Left lung (tissue), 10 donors: Measurements from ENCODE around the gene ZNF487. TPM values are rescaled to one million over a fixed set of nuclear protein-coding genes. Genes with fewer than 3 reads are reported as not detected.
"Not testable (repeated sequence)": the region's sequence is repeated elsewhere in the genome, so short reads cannot be mapped to it uniquely, and the experiment has no call there.

Experiments used
- ATAC-seq: fragments of 200-7000 bp; cut with Tn5 transposase; one replicate; pipeline ENCODE4 v1.9.1; 2020; ENCODE audit warnings: moderate library complexity
- DNase-seq, 4 donors: peaks; one replicate each; pipeline ENCODE4 v3.0.0-alpha.2; 2013 to 2020
- H3K27ac ChIP-seq, 2 donors: fragments of 200-600 bp; sonication (generic) in 1 of 2; one replicate each; pipeline versions ENCODE4 v1.5.0 to v1.8.0; 2020 to 2021
- H3K27me3 ChIP-seq, 2 donors: fragments of 200-600 bp; sonication (generic) in 1 of 2; one replicate each; pipeline versions ENCODE4 v1.5.0 to v1.8.0; 2020 to 2021
- H3K36me3 ChIP-seq, 2 donors: fragments of 200-600 bp; sonication (generic) in 1 of 2; one replicate each; pipeline versions ENCODE4 v1.5.0 to v1.8.0; 2020 to 2021
- H3K4me1 ChIP-seq, 2 donors: fragments of 200-600 bp; one replicate each; pipeline ENCODE4 v1.8.0; 2021
- H3K4me3 ChIP-seq, 2 donors: fragments of 200-600 bp; sonication (generic) in 1 of 2; one replicate each; pipeline versions ENCODE4 v1.5.0 to v1.8.0; 2020 to 2021; ENCODE audit warnings: mild to moderate bottlenecking in 1 of 2
- H3K9me3 ChIP-seq, 2 donors: fragments of 200-600 bp; sonication (generic) in 1 of 2; one replicate each; pipeline versions ENCODE4 v1.5.0 to v1.8.0; 2020 to 2021
- CTCF ChIP-seq, 2 donors: fragments of 200-600 bp; sonication (generic) in 1 of 2; IDR thresholded peaks; one replicate each; pipeline versions ENCODE4 v1.5.0 to v1.8.0; 2021; ENCODE audit warnings: antibody characterized with exemption in 2 of 2
- intact Hi-C, 2 donors: fragments of 100-400 bp; cut with DNase I; formaldehyde crosslinking; loops; one replicate each; pipeline versions ENCODE4 v1.11.2 to v1.14.2; 2022
- polyA plus RNA-seq, 6 donors: library from polyadenylated mRNA; unstranded; fragments of 120-200 nt; gene quantifications; one replicate each; pipeline ENCODE4 v1.2.1, GENCODE V29; 2013; ENCODE audit not compliant: insufficient read length in 6 of 6
- total RNA-seq, 2 donors: library from RNA; stranded (reverse); fragmentation: NEBNext Ultra II Directional; extraction: Animal tissue kit (Norgen Biotek cat#: 25700); gene quantifications; one replicate each; pipeline ENCODE4 v1.2.1, GENCODE V29; 2021
- donor health status: DM: no; HTN: yes; CAD: no.
- donor health status: DM: no; HTN: no; CAD: no.

ZNF487 gene
- total and polyA plus RNA-seq, 8 donors: 4.4 to 11.3 (median 9.4) TPM

GRCh38 chr10:43440463-43441134 is 3.7 kb downstream of the ZNF487 start:
- no peak for TF ChIP-seq CTCF (IDR thresholded peaks at IDR 0.05)
- Histone ChIP-seq H3K36me3 (no peaks in the 10 kb centered on the region), H3K4me3 (no peak overlapping the region), H3K27ac (peak overlapping the region in 1 of 2 donors; percentile 48), H3K4me1 (peaks cover 6 to 27% of the 10 kb centered on the region in 2 donors), H3K27me3 (no peaks in the 10 kb centered on the region), H3K9me3 (no peaks in the 10 kb centered on the region)
- DNase-seq (no peak), ATAC-seq (no peak)
- intact Hi-C loops: no loop called here

- intact Hi-C loops: no loop called here
- Histone ChIP-seq H3K27ac (no peak overlapping the region), H3K36me3 (no peaks in the 10 kb centered on the region), H3K27me3 (no peaks in the 10 kb centered on the region), H3K4me3 (no peak overlapping the region), H3K9me3 (no peaks in the 10 kb centered on the region), H3K4me1 (peaks cover 0 to 10% of the 10 kb centered on the region in 2 donors)
- ATAC-seq: no peak
- no peak for DNase-seq
- TF ChIP-seq CTCF (IDR thresholded peaks at IDR 0.05): no peak
Observed at GRCh38 chr10:43444323-43444722, 7.4 kb downstream of the ZNF487 start.

DNA sequence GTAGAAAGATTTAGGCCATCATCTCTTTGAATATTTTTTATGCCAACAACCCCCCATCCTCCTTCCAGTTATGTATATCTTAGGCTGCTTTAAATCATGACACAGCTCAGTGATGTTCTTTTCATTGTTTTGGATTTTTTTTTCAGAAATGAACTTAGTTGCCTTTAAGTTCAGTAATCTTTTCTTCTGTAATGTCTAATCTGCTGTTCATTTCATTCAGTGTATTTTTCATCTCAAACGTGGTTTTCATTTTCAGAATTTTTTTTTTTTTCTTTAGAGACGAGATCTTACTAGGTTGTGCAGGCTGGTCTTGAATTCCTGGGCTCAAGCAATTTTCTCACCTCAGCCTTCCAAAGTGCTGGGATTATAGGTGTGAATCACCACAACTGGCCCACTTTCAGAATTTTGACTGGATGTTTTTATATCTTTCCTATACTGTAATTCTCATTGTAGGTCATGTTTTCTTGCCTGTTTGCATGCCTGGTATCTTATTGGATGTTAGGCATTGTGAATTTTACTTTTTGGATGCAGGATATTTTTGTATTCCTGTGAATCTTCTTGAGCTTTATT is 8.1 kb downstream of the ZNF487 start:
- Histone ChIP-seq H3K27ac (no peak overlapping the region), H3K27me3 (no peaks in the 10 kb centered on the region), H3K36me3 (no peaks in the 10 kb centered on the region), H3K4me3 (no peak overlapping the region), H3K4me1 (peaks cover 0 to 8% of the 10 kb centered on the region in 2 donors), H3K9me3 (no peaks in the 10 kb centered on the region)
- ATAC-seq (no peak), DNase-seq (no peak)
- no peak for TF ChIP-seq CTCF (IDR thresholded peaks at IDR 0.05)
- intact Hi-C loops: no loop called here

GRCh38 chr10:43446219-43447017 is 9.5 kb downstream of the ZNF487 start:
- H3K27me3 ChIP-seq, DNase-seq, H3K36me3 ChIP-seq, ATAC-seq, H3K4me3 ChIP-seq, H3K27ac ChIP-seq, intact Hi-C loops, H3K9me3 ChIP-seq, H3K4me1 ChIP-seq: not testable (repeated sequence)

DNA sequence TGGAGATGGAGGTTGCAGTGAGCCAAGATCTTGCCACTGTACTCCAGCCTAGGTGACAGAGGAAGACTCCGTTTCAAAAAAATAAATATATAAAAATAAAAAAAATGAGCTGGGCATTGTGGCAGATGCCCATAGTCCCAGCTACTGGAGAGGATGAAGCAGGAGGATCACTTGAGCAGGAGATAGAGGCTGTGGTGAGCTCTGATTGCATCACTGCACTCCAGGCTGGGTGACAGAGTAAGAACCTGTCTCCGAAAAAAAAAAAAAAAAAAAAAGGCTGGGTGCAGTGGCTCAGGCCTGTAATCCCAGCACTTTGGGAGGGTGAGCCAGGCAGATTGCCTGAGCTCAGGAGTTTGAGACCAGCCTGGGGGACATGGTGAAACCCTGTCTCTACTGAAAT is 11.8 kb downstream of the ZNF487 start:
- DNase-seq: no peak
- Histone ChIP-seq H3K4me1 (peaks cover 0 to 22% of the 10 kb centered on the region in 2 donors), H3K9me3 (no peaks in the 10 kb centered on the region), H3K4me3 (no peak overlapping the region), H3K27ac (no peak overlapping the region), H3K27me3 (no peaks in the 10 kb centered on the region), H3K36me3 (no peaks in the 10 kb centered on the region)
- no peak for ATAC-seq
- intact Hi-C loops: no loop called here
- TF ChIP-seq CTCF (IDR thresholded peaks at IDR 0.05): no peak
